ENCODE measurements around the gene KAZALD1.

KAZALD1 gene

DNA sequence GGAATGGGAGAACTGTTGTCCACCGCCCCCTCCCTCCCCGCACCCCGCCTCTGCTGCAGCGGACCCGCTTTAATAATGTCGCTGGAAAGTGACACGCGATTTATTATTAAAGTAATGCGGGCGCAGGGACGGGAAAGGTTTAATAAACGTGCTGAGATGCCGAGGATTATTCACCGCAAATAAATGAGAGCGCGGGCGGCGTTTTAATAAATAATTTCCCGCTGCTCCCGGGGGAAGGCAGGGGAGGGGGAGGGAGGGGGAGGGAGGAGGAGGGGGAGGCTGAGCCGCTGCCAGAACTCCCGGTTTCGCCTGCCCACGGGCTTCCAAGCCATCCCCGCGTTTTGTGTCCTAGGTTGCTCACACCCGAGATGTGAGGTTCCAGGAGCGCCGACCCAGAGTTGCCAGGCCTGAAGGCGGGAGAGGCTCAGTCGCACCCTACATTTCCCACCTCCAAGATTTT is 5.1 kb downstream of the KAZALD1 start:
- DNase-seq (ENCODE audit: low read depth in 2 of 2): no peak

DNA sequence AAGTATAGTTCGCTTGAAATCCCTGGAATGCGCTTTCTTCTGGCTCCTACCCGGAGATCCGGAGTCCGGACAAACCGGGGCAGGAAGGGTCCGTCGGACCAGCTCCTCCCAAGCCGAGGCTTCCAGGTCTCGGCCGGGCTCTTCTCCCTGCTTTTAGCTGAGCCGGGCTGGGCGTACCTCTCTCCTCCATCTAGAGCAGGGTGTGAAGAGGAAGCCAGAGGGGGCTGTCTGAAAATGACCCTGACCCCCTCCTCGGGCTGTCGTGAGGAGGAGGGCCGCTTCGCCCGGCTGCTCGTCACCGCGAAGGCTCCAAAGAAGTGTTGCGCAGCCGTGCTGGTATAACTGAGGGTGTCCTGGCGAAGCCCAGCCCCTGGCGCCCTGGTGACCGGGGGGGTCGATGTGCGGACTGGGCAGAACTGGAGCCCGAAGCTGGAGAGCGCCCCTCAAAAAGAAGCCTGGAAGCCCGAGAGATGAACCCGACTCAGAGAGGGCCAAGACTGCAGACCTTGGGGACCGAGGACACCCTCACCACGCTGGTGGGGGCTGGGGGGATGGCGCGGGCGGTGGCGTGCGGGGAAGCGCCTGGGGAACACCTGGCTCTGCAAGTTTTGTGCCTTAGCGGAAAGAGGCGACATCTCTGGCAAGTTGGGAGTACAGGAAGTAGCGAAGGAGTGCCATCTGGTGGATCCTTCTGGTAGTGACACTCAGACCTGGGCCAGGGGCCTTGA is 5.7 kb downstream of the KAZALD1 start:
- DNase-seq (ENCODE audit: low read depth in 2 of 2): peak; percentile 69 to 75

DNA sequence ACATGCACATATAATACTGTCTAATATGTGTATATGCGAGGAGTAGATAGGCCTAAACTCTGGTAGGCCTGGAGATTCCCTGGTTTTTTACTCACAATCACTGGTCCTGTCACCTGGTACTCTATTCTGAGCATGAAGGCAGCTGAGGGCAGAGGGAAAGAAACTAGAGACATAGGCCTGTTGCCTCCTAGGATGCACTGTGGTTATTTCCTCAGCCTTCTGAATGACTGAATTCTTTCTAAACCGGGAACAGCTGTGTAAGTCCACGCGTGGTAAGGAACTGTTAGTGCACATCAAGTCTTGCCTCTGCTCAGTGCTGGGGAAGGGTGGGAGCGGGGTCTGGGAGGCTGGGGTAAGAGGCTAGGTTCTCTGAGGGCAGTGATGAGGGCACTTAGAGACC is 7.7 kb downstream of the KAZALD1 start:
- DNase-seq (ENCODE audit: low read depth in 2 of 2): no peak

DNA sequence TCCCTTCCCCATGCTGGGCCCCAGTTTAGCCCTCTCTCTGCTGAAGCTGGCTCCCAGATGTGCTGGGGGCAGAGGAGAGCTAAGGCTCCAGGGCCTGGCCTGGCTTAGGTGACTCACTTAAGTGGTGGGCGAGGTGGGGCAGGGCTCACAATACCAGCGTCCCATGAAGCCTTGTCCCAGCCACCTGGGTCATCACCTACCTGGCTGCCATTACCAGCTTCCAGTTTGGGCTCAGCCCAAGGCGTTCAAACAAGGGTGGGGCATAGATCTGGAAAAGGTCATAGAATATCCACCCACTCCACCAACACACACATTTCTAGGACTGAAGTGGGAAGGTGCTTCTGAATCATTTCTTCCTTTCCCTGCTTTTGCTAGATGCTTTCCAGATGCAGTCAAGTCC is 8.3 kb downstream of the KAZALD1 start:
- DNase-seq (ENCODE audit: low read depth in 2 of 2): no peak

DNA sequence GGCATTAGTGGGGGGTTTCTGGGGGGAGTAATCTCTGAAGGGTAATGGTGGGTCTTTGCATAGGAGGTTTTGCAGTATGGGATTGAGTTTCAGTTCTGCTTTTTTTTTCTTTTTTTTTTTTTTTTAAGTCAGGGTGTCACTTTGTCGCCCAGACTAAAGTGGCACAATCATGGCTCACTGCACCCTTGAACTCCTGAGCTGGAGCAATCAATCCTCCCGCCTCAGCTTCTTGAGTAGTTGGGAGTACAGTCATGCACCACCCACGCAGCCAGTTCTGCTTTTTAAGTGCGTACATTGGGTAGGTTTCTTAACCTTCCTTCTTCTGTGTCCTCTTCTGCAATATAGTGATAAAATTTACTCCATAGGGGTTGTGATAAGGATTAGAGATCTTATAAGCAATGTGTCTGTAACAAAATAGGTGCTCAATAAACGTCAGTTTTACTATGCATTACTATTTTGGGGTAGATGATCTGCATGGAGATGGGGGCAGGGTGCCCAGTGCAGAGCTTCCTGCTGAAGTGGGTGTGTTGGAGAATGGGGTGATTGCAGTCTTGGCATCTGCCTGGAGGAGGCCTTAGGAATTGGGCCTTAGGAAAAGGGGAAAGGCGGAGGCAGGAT is 9.6 kb downstream of the KAZALD1 start:
- no peak for DNase-seq (ENCODE audit: low read depth in 2 of 2)

DNA sequence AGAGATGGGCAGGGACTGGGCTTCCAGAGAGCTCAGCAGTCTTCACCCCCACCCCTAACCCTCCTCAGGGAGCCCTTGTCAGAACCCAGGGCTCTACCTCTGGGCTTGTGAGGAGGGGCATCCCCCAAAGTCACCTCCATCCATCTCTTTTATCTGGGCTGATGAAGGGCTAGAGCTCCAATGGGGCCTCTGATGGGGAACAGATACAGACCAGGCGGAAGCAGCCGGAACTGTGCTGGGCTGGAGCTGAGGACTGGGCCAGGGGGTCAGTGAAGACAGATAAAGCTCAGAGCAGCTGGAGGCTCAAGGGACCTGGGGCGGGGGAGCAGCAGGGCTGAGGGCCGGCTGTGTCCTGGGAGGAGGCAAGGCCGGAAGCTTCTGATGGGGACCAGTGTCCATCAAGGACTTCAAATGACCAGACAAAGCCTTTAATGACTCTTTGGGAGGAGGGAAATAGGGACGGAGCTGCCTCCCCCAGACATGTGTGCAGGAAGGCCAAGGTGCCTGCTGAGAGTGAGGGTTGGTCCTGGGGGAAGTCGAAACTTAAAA is 10.2 kb downstream of the KAZALD1 start:
- DNase-seq (ENCODE audit: low read depth in 2 of 2): no peak

DNA sequence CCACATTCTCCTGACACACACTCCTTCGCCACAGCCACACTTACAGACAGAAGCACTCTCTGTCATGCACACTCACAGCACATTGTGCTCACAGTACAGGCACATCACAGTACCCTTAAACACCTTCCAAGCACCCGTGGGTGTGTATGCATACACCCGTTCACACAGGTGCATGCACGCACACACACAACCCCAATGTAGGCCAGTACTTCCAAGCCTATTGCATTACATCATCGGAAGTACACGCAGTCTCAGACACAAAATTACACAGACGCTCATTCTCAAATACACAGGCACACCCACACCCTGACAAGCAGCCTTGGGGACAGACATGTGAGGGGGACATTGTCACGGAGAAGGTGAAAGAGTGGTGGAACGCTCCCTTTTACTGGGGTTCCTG is 11.1 kb downstream of the KAZALD1 start:
- DNase-seq (ENCODE audit: low read depth in 2 of 2): no peak

DNA sequence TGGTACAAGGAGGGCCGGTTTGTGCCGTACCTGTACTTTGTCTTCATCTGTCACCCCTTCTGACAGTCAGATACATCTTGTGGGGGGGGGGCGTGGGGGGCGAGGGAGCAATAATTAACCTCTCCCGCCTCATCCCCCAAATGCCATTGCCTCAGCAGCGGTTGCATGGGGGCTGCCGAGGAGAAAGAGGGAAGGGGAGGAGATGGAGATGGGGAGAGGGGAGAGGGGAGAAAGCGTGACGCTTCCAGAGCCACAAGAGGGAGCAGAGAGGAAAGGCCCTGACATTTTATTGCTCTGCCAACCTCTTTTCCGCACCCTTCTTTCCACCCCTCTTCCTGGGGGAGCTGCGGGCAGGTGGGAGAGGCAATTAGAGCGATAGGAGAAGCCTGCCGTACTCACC is 11.8 kb downstream of the KAZALD1 start:
- no peak for DNase-seq (ENCODE audit: low read depth in 2 of 2)

DNA sequence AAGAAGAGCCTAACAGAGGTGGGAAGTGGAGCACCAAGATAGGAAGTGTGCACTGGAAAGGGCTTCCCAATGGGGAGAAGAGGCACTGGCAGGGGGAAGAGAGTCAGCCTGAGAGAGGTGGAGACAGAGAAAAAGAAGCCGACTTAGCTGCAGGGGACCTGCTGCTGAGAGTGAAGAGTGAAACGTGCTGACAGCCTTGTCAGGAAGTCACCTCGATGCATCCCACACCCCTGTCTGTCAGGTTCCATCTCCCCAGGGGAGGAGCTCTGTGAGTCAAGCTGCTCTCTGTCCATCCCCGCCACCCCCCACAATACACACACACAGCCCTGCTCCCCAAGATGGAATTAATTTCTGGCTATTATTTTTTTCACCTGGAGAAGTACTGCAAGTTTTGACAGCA is 14.0 kb downstream of the KAZALD1 start:
- no peak for DNase-seq (ENCODE audit: low read depth in 2 of 2)

DNA sequence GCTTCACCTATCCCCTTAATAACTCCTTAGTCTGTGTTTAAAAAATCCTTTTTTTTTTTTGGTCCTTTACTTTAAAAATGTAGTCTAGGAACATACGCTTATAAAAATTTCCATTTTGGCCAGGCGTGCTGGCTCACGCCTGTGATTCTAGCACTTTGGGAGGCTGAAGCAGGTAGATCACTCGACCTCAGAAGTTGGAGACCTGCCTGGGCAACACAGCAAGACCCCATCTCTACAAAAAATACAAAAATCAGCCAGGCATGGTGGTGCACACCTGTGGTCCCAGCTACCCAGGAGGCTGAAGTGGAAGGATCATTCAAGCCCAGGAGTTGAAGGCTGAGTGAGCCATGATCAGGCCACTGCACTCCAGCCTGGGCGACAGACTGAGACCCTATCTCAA is 14.8 kb downstream of the KAZALD1 start:
- no peak for DNase-seq (ENCODE audit: low read depth in 2 of 2)

DNA sequence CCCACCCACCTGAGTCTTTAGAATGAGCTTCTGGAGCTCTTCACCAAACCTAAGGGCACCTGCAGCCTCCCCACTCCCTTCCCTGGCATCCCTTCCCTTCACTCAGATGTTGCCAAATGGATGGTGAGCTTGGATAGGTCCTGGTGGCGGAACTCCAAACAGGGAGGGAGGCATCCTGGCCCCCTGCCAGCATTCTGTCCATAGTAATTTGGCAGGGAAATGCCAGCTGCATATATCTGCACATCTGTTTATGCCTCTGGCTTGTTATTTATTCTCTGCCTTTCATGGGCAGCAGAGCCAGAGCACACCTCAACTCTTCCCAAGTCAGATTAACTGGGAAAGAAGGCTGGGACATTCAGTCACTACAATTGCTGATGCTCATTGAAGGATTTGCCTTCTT is 18.1 kb downstream of the KAZALD1 start:
- no peak for DNase-seq (ENCODE audit: low read depth in 2 of 2)

DNA sequence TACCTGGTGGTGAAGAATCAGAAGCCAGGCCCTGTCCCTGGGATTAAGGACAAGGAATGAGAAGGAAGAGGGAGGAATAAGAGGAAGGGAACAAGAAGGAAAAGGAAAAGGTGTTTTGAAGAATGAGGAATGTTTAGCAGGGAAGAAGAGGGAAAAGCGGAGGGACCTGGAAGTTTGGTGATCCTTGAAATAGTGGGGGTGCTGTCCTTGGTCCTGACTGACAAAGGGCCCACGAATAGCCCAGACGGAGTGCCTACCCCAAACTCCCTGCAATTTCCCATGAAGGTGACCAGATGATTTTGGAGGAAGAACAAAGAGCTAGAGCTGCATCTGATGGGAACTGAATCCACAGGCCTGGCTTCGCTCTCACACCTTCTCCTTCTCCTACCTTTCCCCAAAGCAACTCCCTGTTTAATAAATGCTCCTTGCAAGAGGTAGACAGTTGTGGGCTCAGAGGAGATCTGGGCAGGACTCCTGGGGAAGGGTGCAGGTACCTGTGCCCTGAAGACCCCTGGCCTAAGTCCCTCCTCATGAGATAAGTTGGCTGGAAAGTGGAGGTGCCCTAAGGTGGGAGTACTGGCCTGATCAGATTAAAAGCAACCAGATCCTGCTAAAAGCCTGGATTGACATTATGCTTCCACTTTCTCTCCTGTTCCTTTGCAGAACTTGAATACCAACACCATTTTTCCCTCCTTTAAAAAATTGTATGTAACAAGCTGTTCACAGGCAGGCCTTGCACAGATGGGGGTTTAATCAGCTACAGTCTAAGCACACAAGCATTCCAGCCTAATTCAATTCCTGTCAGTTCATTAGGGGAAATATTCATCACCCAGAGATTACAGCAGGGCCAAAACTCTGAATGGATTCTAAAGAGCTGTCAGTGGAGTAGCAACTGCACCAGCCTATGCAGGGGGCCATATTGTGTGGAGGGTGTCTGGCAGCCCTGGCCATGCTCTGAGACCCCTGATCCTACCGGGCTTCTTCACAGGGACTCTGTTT is 19.4 kb downstream of the KAZALD1 start:
- no peak for DNase-seq (ENCODE audit: low read depth in 2 of 2)

DNA sequence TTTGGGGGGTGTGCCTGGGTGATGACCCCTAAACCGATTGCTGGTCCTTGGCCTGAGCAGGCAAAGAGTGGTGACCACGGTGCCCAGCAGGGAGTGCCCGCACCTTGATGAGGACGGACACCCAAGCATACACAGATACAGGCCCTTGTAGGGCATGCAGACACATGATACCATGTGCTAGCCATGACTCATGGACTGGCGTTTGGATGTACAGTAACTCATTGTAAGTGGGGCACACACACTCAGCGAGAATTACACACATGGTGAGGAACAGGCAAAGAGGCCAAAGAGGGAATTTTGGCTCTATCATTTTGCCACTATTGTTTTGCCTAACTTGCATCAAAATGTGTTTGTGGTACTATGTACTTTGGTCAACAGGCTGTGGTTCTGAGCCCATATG is 24.1 kb downstream of the KAZALD1 start:
- no peak for DNase-seq (ENCODE audit: low read depth in 2 of 2)

DNA sequence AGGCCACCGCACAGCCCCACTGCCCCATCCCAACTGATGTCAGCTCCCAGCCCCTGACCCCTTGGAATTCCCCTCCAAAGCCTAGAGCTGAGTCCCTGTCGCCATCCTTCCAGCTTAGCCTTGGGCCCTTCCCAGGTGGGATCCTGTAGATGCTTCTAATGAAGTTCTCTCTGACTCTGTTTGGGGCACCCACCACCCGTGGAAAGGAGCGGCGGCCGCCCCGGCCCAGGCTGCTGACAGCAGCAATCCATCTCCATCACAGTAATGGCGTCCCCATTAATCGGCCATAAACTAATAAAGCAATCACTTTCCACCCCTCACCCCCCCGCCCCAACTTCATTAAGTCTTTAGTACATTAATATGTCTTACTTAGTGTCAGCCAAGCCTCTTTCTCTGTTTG is 25.6 kb downstream of the KAZALD1 start:
- DNase-seq (ENCODE audit: low read depth in 2 of 2): no peak

DNA sequence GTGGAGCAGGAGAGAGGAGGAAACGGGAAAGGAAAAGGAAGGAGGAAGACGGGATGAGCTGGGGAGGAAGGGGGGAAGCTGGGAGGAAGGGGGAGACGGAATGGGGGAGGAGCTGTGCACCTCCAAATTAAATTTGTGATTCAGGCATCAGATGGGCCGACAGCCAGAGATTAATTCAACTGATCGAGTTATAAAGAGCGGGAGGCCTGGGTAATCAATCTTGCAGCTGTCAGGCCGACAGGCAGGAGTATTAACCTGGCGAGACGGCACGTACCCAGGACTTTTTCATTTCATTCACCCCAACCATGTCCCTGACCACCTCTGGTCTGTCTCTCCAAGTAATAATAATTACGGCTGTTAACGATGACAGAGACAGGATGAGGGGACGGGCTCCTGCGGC is 26.2 kb downstream of the KAZALD1 start:
- DNase-seq (ENCODE audit: low read depth in 2 of 2): no peak

DNA sequence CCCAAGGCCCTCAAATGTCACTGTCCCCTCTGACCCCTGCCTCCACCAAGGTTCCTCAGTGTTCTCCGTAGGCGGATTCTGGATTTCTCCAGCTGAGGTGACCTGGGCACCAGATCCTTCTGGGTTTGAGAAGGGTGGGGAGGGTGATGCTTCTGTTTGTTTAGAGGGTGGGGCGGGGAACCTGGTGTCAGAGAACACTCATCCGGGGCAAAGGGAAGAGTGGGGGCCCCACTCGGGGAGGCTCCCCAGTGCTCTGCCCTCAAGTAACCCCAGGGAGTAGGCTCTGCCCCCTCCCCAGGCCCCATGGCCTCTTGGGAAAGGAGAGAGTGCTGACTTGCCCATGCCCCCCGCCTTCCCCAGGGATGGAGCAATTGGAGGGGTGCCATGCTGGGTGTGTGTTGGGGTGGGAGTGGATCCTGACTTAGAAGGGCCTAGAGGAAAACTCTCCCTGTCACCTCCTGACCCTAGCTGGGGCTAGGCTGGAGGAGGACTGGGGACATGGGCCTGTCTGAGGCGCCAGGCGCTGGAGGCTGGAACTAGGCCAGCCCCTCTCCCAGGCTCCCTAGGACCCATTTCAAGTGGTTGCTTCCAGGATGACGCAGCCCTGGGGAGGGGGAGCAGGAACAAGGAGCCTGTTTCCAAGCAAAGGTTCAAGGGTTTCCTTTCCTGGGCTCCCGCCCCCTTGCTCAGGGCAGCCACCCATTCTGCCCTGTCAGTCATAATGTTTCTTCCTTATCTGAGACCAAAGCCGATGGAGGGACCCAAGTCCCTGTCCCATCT is 27.9 kb downstream of the KAZALD1 start:
- DNase-seq (ENCODE audit: low read depth in 2 of 2): no peak

DNA sequence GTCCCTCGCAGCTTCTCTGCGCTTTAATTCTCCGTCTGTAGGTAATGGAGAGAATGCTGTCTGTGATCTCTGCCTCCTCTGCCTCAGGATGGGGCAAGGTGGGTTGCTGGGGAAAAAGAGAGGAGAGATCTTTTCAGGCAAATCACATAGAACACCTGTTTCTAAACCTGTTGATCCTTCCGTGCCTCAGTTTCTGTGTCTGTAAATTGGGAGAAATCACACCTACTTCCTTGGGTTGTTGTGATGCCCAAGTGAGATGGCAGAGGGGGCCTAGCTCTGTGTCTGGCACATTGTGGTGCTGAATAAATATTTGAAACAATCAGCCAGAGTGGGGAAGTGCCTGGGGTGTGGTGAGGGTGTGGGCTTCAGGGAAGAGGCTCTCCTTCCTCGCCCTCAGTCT is 28.8 kb downstream of the KAZALD1 start:
- DNase-seq (ENCODE audit: low read depth in 2 of 2): no peak

DNA sequence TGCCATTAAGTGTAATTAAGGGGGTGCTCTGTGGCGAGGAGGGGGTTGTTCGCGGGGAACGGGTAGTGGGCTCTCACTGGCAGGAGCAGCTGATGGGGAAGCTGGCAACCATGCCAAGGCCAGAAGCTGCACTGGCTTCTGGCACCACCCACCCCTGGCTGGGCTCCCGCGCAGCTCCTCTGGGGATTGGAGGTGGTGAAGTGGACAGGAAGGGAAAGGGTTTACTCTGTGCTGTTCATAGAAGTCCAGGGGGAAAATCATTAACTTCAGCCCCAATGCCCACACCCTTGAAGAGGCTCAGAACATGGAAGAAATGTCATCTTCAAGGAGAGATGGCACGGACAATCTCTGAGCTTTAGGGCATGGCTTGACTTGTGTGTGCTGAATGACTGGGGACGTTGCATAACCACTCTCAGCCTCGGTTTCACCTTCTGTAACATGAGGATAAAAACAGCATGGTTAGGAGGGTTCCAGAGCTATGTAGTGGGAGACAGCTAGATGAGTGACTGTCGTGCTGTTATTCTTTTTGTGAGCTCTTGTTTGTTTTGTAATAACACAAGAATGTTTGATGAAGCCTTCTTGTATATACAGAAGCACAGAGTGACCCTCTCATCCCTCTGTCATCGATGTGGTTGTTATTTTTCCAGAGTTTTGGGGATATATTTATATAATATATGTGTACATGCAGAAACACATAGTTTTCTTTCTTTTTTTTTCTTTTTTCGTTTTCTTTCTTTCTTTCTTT is 29.9 kb downstream of the KAZALD1 start:
- no peak for DNase-seq (ENCODE audit: low read depth in 2 of 2)

DNA sequence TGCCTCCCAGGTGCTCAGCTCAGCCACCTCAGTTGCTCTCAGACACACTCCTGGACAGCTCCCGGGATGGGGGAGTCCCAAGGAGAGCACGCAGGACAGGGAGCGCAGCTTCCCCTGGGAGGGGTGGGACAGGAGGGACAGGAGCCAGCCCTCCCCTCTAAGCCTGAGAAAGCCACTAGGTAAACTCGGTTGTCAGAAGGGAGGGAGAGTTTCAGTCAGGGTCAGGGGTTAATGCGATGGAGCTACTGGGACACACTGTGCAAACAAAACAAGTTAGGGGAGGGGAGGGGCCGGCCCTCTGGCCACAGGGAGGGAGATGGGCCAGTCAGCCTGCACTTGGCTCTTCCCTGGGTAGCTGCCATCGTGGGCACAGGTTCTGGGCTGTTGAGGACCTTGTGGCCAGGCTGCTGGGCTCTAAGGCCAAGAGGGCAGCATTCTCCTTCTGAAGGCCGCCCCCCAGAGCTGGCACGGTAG is 31.1 kb downstream of the KAZALD1 start:
- no peak for DNase-seq (ENCODE audit: low read depth in 2 of 2)

DNA sequence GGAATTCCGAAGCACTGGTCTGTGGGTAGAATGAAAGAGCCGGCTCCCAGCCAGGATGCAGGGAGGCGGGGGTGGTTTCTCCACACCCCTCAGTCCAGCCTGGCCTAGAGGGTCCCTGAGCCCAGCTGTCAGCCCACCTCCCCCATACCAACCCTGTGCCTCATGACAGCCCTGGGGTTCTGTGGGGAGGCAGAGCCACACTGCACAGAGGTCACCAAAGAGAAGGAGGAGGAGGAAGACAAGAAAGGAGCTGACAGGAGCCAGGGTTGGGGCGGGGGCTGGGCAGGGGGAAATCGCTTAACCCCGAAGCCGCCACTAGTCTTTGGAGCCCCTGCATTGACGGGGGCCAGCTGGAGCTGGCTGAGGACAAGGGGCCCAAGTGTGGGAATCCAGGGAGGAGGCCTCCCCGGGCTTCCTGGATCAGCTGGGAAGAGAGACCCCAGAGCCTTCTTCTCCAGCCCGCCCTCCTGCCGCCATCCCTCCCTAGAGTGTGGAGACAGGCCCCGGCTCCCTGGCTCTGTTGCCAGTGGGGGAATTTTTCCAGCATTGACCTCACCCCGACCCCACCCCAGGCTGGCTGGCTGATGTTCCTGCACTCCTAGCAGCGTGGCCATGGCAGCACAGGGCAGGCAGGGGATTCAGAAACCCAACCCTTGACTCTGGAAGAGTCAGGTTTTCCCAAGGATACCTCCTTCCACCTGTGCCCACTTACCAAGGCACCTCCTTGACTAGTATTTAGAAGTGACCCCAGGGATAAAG is 32.5 kb downstream of the KAZALD1 start:
- DNase-seq (ENCODE audit: low read depth in 2 of 2): no peak

Measured in stimulated activated CD4-positive, alpha-beta T cell treated with anti-CD3 and anti-CD28 coated beads, Interleukin-4, amount 100 ng/mL, for 48 hours (primary cell).